Measurements from ENCODE around the gene BCL6. TPM values are rescaled to one million over a fixed set of nuclear protein-coding genes. Genes with fewer than 3 reads are reported as not detected.

BCL6 gene
- total RNA-seq, 1 experiment from 2014 or later: 3.2 TPM

- DNase-seq (ENCODE audit: low spot score): no peak
Observed at GRCh38 chr3:187739094-187739560, 6.1 kb downstream of the BCL6 start.

GRCh38 chr3:187738331-187739093, 6.8 kb downstream of the BCL6 start:
- peak; percentile 89 for DNase-seq (ENCODE audit: low spot score)

- no peak for DNase-seq (ENCODE audit: low spot score)
Observed at GRCh38 chr3:187738071-187738330, 7.3 kb downstream of the BCL6 start.

- peak; percentile 27 for DNase-seq (ENCODE audit: low spot score)
Observed at GRCh38 chr3:187737368-187738070, 7.7 kb downstream of the BCL6 start.

- no peak for DNase-seq (ENCODE audit: low spot score)
Observed at GRCh38 chr3:187737006-187737367, 8.3 kb downstream of the BCL6 start.

- DNase-seq (ENCODE audit: low spot score): peak; percentile 73
Observed at GRCh38 chr3:187736418-187736871, 8.8 kb downstream of the BCL6 start.

- DNase-seq (ENCODE audit: low spot score): no peak
Observed at GRCh38 chr3:187735837-187736236, 9.4 kb downstream of the BCL6 start.

GRCh38 chr3:187735383-187735782, 9.9 kb downstream of the BCL6 start:
- no peak for DNase-seq (ENCODE audit: low spot score)

GRCh38 chr3:187734841-187735240, 10.4 kb downstream of the BCL6 start:
- no peak for DNase-seq (ENCODE audit: low spot score)

- DNase-seq (ENCODE audit: low spot score): no peak
Observed at GRCh38 chr3:187733371-187733770, 11.9 kb downstream of the BCL6 start.

GRCh38 chr3:187729598-187729997, 15.7 kb downstream of the BCL6 start:
- no peak for DNase-seq (ENCODE audit: low spot score)

- no peak for DNase-seq (ENCODE audit: low spot score)
Observed at GRCh38 chr3:187728940-187729583, 16.2 kb downstream of the BCL6 start.

- no peak for DNase-seq (ENCODE audit: low spot score)
Observed at GRCh38 chr3:187728248-187728647, 17.0 kb downstream of the BCL6 start.

GRCh38 chr3:187726564-187726963, 18.7 kb downstream of the BCL6 start:
- DNase-seq (ENCODE audit: low spot score): no peak

- DNase-seq (ENCODE audit: low spot score): no peak
Observed at GRCh38 chr3:187725653-187726370, 19.5 kb downstream of the BCL6 start.

GRCh38 chr3:187725224-187725623, 20.0 kb downstream of the BCL6 start:
- DNase-seq (ENCODE audit: low spot score): no peak

GRCh38 chr3:187722206-187722612, 23.1 kb downstream of the BCL6 start:
- no peak for DNase-seq (ENCODE audit: low spot score)

GRCh38 chr3:187721055-187721454, 24.2 kb downstream of the BCL6 start:
- DNase-seq (ENCODE audit: low spot score): no peak

GRCh38 chr3:187720337-187720670, 25.0 kb downstream of the BCL6 start:
- no peak for DNase-seq (ENCODE audit: low spot score)

GRCh38 chr3:187719628-187720336, 25.5 kb downstream of the BCL6 start:
- no peak for DNase-seq (ENCODE audit: low spot score)

GRCh38 chr3:187718802-187719201, 26.5 kb downstream of the BCL6 start:
- no peak for DNase-seq (ENCODE audit: low spot score)

- no peak for DNase-seq (ENCODE audit: low spot score)
Observed at GRCh38 chr3:187717572-187717971, 27.7 kb downstream of the BCL6 start.
